NCI-H524 (cell line): ENCODE measurements around the gene PIK3CD.
"Not testable (repeated sequence)": the region's sequence is repeated elsewhere in the genome, so short reads cannot be mapped to it uniquely, and the experiment has no call there.

Source experiments
- DNase-seq, 2 experiments: peaks; one replicate each; lab custom pipeline; 2025; lab: John Stamatoyannopoulos, UW

PIK3CD gene

GRCh38 chr1:9735800-9736199 lies 84.3 kb downstream of the PIK3CD start:
- no peak for DNase-seq

DNA sequence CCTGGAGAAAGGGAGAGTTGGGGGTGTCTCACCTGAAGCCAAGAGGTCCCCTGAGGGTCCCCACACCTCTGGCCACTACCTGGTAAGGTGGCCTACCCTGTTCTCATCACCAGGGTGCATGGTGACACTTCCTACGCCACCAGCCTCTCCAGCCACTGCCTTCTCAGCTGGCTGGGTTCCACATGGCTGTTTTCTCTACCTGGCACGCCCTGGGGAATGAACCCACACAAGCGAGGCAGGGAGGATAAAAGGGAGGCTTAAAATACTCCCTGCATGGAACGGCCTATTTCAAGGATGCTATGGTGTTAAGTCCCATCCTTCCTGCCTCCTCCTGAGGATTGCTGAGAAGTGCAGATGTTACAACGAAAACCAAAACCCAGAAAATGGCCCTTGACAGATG lies 84.7 kb downstream of the PIK3CD start:
- no peak for DNase-seq

GRCh38 chr1:9737057-9737456 lies 85.5 kb downstream of the PIK3CD start:
- no peak for DNase-seq

DNA sequence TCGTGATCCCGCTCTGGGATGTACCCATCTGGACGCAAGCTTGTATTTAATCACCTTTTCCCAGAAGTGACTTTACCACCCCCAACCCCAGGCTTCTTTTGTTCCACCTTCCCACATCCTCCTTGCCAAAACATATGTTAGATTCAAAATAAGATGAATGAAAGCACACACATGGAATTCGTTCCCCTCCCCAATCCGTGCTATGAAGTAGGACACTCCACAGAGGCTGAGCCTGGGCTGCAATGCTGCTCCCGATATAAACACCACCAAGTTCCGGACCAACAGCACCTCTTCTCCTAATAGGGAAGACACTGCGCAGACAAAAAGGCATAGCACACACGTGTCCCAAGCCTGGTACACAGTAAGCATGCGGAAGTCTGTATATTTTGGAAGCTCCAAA lies 86.1 kb downstream of the PIK3CD start:
- DNase-seq, result no peak

DNA sequence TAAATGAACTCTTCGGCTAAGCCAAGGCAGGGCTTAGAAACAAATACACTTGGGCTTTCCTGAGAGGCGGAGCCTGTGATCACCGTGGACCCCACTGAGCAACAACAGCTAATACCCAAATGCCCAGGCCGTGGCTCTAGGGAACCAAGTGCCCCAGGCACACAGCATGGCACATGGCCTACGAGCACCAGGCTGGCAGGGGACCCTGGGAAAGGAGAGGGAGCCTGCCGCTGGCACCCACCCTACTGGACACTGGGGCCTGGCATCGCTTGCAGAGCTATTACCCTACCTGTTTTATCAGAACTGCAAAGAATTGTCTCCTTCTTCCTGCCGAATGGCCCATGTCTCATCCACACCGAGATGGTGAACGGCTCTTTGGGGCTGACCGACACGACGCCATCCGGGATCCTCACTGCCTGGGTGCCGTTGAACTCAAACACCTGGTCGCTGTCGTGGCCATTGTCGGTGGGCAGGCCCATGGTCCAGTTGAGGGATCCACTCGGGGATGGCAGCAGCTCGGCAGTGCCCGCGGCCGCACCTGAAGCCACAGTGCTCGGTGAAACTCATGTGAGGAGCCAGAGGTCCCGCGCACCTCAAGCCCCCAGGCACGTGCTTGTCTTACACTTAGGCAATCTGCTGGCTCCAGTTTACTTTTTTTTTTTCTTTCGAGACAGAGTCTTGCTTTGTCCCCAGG lies 92.7 kb downstream of the PIK3CD start:
- no peak for DNase-seq

DNA sequence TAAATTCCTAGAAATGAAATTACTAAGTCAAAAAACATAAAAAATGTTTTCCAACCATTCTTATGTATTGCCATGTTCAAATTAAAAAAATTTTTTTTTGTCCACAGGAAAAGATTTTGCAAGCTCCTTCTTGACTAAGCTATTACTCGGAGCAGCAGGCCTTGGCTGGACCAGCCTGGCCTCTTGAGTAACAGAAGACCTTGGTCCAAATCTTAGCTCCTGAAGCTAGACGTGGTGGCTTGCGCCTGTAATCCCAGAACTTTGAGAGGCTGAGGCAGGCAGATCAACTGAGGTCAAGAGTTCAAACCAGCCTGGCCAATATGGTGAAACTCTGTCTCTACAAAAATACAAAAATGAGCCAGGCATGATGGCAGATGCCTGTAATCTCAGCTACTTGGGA lies 94.7 kb downstream of the PIK3CD start:
- DNase-seq, result no peak

DNA sequence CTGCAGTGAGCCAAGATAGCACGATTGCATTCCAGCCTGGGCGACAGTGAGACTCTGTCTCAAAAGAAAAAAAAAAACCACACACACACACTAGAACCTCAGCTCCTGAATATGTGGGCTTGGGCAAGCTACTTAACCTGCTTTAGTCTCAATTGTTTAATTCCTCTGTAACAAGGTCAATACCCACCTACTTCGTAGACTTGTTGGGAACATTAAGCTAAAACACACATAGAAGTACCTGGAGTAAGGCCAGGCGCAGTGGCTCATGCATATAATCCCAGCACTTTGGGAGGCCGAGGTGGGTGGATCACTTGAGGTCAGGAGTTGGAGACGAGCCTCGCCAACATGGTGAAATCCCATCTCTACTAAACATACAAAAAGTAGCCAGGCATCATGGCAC lies 95.1 kb downstream of the PIK3CD start:
- no peak for DNase-seq

- not testable (repeated sequence) for DNase-seq
Measured at GRCh38 chr1:9748391-9748790, 96.9 kb downstream of the PIK3CD start.

- no peak for DNase-seq
Measured at GRCh38 chr1:9749361-9749760, 97.8 kb downstream of the PIK3CD start.

- no peak for DNase-seq
Measured at GRCh38 chr1:9751971-9752370, 100.4 kb downstream of the PIK3CD start.

DNA sequence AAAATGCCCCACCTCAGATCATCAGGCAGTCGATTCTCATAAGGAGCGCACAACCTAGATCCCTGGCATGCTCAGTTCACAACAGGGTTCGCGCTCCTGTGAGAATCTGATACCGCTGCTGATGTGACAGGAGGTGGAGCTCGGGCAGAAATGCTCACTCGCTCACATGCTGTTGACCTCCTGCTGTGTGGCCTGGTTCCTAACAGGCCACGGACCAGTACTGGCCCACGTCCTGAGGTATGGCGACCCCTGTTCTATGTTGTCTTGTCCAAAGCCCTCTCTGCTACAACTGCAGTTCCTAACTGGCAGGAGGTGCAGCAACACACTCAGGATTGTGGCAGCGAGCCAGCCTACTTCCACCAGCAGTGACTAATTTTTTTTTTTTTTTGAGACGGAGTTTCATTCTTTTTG lies 101.6 kb downstream of the PIK3CD start:
- no peak for DNase-seq

DNA sequence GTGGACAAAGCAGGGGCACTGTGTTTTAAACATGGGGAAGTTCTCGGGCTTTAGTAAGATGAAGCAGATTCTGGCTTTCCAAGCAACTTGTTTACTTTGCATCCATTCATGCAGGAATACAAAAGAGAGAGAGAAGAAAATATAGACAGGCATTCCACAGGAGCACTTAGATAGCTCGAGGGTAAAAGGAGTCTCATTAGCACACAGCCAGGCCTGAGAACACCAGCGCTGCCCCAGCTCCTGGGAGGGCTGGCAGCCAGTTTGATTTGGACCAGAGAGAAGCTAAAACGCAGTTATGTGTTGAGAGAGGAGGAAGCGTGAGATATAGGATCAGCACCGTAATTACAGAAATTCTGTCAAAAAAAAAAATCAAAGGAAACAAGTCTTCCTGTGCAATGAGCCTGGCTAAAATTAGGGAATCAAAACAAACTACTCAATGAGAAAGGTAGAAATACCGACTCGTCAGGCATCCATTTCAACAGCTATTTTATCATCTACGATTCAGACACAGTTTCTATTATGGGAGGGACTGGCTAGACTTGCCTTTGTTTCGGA lies 104.0 kb downstream of the PIK3CD start:
- DNase-seq, result no peak

DNA sequence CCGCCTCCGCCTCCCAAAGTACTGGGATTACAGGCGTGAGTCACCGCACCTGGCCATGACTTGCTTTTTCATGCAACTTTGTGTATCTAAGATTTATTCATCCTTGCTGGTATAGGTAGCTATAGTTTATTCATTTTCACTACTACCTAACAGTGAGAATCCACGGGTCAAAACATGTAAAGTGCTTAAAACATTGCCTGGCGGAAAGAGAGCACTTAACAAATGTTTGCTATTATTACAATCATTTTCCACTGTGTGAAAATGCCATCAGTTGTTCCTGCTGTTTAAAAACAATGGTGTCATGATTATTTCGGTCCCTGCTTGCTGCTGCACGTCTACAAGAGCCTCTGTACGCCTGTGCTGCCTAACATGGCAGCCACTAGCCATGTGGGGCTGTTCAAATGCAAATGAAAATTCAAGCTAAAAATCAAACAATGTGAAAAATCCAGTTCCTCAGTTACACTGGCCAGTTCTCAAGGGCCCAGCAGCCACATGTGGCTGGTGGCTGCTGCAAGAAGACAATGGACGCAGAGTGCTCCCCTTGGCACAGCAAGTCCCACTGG lies 107.1 kb downstream of the PIK3CD start:
- DNase-seq, result no peak

GRCh38 chr1:9759939-9760338 lies 108.4 kb downstream of the PIK3CD start:
- DNase-seq, result no peak

DNA sequence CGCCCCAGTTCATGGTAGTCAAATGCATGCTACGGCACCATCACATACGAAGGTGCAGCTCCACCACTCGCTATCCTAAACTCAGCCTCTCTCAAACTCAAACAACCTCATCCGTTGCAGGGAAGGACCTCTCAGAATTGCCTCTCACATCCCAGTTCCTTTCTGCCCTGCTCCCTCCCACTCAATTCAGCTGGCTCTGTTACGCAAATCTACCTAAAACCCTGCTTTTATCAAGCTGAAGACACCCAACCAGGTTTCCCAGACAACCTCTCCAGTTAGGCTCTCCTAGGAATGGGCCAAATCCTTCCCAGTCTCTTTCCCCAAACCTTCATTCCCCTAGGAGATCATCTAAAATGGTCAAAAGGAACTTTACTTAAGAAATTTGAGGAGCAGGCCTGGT lies 109.3 kb downstream of the PIK3CD start:
- no peak for DNase-seq

GRCh38 chr1:9761855-9762254 lies 110.3 kb downstream of the PIK3CD start:
- no peak for DNase-seq

DNA sequence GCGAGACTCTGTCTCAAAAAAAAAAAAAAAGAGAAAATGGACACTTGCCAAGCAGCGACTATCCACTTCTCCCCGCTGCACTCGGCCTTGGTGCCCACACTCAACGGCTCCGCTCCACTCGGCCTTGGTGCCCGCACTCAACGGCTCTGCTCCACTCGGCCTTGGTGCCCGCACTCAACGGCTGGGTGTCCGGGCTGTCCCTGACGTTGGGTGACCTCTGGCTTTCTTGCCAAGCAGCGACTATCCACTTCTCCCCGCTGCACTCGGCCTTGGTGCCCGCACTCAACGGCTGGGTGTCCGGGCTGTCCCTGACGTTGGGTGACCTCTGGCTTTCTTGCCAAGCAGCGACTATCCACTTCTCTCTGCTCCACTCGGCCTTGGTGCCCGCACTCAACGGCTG lies 110.9 kb downstream of the PIK3CD start:
- DNase-seq, result not testable (repeated sequence)

- DNase-seq, result no peak
Measured at GRCh38 chr1:9763914-9764313, 112.4 kb downstream of the PIK3CD start.

- no peak for DNase-seq
Measured at GRCh38 chr1:9764550-9764949, 113.0 kb downstream of the PIK3CD start.

DNA sequence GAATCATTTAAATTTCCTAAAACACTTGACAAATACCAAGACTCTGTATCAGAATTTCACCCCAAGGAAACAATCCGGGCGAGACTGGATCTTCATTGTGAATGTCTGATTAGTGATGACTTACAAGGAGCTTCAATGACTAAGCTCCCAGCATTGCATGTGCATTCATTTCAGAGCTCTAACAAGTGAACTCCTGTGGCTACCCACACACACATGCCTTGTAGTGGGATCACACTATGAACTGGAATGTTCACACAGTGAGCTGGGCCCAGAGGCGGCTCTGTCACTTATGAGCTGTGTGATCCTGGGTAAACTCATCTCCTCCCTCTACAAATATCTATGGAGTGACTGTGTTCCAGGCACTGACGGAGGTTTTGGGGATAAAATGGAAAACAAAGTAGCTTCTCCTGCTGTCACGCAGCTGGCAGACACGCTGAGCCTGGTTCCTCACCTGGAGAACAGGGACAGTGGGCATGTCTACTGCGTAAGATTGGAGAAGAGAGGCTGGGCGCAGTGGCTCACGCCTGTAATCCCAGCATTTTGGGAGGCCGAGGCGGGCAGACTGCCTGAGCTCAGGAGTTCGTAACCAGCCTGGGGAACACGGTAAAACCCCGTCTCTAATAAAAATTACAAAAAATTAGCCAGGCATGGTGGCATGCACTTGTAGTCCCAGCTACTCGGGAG lies 115.4 kb downstream of the PIK3CD start:
- DNase-seq, result no peak

- DNase-seq, result no peak
Measured at GRCh38 chr1:9767964-9768668, 116.6 kb downstream of the PIK3CD start.

DNA sequence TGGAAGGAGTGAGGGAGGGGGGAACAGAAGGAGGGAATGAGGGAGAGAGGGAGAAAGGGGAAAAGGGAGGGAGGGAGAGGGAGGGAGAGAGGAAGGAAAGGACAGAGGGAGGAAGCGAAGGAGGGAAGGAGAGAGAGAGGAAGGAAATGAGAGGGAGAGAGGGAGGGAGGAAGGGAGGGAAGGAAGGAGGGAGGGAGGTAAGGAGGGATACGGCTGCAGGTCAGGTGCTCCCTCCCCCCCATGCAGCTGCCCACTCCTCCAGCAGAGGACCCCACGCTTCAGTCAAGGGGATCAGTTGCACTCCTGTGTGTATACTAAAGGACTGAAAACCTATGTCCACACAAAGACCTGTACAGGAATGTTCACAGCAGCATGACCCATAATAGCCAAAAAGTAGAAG lies 117.5 kb downstream of the PIK3CD start:
- DNase-seq, result no peak

DNA sequence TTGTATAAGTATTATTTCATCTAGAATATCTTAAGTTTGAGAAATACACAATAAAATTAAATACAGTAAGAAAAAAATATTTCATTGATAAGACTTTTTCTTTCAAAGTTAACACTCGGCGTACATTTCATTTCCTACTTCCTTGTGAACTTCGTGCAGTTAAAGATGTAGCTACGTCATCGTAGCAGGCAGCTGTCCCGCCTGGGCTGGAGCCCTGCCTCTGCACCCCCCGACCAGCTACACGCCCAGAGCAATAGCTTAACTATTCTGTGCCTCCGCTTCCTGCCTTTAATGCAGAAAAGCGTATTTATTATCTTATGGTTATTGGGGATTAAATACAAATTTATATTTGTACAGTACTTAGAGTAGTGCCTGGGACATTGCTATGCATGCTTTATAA lies 118.8 kb downstream of the PIK3CD start:
- no peak for DNase-seq
